ENCODE results near the gene GABPB2.
A peak's percentile ranks its signal among the peaks of the same experiment; 100 is the strongest.

The GABPB2 gene

GRCh38 chr1:151098126-151098525, 27.6 kb downstream of the GABPB2 start:
- no peak overlapping the region for H3K27ac ChIP-seq (ENCODE audit: low read length)
- H3K9me3 ChIP-seq (ENCODE audit: control insufficient read depth in 2 of 2, low read length in 2 of 2) = no peaks in the 10 kb centered on the region
- no peaks in the 10 kb centered on the region for H3K4me1 ChIP-seq (ENCODE audit: control insufficient read depth, insufficient read depth, low read length)
- H3K9ac ChIP-seq (ENCODE audit: low read length in 2 of 2) = no peak overlapping the region
- H3K36me3 ChIP-seq (ENCODE audit: control insufficient read depth in 2 of 2, insufficient read depth in 2 of 2, low read length in 2 of 2) = peaks cover 5 to 12% of the 10 kb centered on the region in 2 donors
- no peaks in the 10 kb centered on the region for H3K27me3 ChIP-seq (ENCODE audit: control insufficient read depth in 1 of 2, insufficient read depth in 2 of 2, low read length in 2 of 2)
- no peak overlapping the region for H3K4me3 ChIP-seq (ENCODE audit: low read length in 2 of 2)

DNA sequence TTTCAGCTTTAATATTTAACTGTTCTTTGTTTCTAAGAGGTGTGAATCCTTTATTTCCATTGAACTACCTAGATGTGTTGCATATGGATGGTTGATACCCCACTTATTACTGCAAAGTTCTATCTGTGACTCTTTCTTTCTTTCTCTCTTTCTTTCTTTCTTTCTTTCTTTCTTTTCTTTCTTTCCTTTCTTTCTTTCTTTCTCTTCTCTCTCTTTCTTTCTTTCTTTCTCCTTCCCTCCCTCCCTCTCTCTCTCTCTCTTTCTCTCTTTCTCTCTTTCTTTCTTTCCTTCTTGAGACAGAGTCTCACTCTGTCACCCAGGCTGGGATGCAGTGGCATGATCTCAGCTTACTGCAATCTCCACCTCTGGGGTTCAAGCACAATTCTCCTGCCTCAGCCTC, 34.1 kb downstream of the GABPB2 start:
- no peaks in the 10 kb centered on the region for H3K4me1 ChIP-seq (ENCODE audit: control insufficient read depth, insufficient read depth, low read length)
- H3K4me3 ChIP-seq (ENCODE audit: low read length in 2 of 2) = no peak overlapping the region
- no peaks in the 10 kb centered on the region for H3K27me3 ChIP-seq (ENCODE audit: control insufficient read depth in 1 of 2, insufficient read depth in 2 of 2, low read length in 2 of 2)
- H3K27ac ChIP-seq (ENCODE audit: low read length) = no peak overlapping the region
- no peak overlapping the region for H3K9ac ChIP-seq (ENCODE audit: low read length in 2 of 2)
- H3K36me3 ChIP-seq (ENCODE audit: control insufficient read depth in 2 of 2, insufficient read depth in 2 of 2, low read length in 2 of 2) = peaks cover 16 to 17% of the 10 kb centered on the region in 2 donors
- no peaks in the 10 kb centered on the region for H3K9me3 ChIP-seq (ENCODE audit: control insufficient read depth in 2 of 2, low read length in 2 of 2)

- no peak overlapping the region for H3K4me3 ChIP-seq (ENCODE audit: low read length in 2 of 2)
- H3K36me3 ChIP-seq (ENCODE audit: control insufficient read depth in 2 of 2, insufficient read depth in 2 of 2, low read length in 2 of 2) = peaks cover 16 to 23% of the 10 kb centered on the region in 2 donors
- H3K27me3 ChIP-seq (ENCODE audit: control insufficient read depth in 1 of 2, insufficient read depth in 2 of 2, low read length in 2 of 2) = no peaks in the 10 kb centered on the region
- H3K27ac ChIP-seq (ENCODE audit: low read length) = no peak overlapping the region
- H3K9me3 ChIP-seq (ENCODE audit: control insufficient read depth in 2 of 2, low read length in 2 of 2) = no peaks in the 10 kb centered on the region
- no peaks in the 10 kb centered on the region for H3K4me1 ChIP-seq (ENCODE audit: control insufficient read depth, insufficient read depth, low read length)
- no peak overlapping the region for H3K9ac ChIP-seq (ENCODE audit: low read length in 2 of 2)
Observed at GRCh38 chr1:151106894-151107293, 36.3 kb downstream of the GABPB2 start.

DNA sequence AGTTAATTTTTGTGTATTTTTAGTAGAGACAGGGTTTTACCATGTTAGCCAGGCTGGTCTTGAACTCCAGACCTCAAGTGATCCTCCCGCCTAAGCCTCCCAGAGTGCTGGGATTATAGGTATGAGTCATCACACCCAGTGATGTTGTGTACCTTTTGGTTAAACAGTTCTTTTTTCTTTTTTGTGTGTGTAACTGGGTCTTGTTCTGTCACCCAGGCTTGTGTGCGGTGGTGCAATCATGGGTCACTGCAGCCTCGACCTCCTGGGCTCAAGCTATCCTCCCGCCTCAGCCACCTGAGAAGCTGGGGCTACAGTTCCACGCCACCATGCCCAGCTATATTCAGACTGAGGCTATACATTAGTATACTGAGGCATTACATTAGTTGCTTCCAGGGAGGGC, 37.8 kb downstream of the GABPB2 start:
- no peaks in the 10 kb centered on the region for H3K27me3 ChIP-seq (ENCODE audit: control insufficient read depth in 1 of 2, insufficient read depth in 2 of 2, low read length in 2 of 2)
- peaks cover 15 to 23% of the 10 kb centered on the region in 2 donors for H3K36me3 ChIP-seq (ENCODE audit: control insufficient read depth in 2 of 2, insufficient read depth in 2 of 2, low read length in 2 of 2)
- H3K4me3 ChIP-seq (ENCODE audit: low read length in 2 of 2) = no peak overlapping the region
- H3K9ac ChIP-seq (ENCODE audit: low read length in 2 of 2) = no peak overlapping the region
- H3K27ac ChIP-seq (ENCODE audit: low read length) = no peak overlapping the region
- H3K4me1 ChIP-seq (ENCODE audit: control insufficient read depth, insufficient read depth, low read length) = no peaks in the 10 kb centered on the region
- H3K9me3 ChIP-seq (ENCODE audit: control insufficient read depth in 2 of 2, low read length in 2 of 2) = no peaks in the 10 kb centered on the region

DNA sequence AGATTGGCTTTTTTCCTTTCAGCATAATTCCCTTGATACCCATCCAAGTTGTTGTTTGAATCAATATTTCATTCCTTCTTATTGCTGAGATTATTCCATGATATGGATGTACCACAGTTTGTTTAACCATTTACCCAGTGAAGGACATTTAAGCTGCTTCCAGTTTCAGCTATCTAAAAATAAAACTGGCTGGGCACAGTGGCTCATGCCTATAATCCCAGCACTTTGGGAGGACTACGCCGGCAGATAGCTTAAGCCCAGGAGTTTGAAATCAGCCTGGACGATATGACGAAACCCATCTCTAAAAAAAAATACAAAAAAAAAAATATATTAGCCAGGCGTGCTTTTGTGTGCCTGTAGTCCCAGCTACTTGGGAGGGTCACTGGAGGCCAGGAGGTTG, 43.3 kb downstream of the GABPB2 start:
- Histone ChIP-seq H3K4me1 (ENCODE audit: control insufficient read depth, insufficient read depth, low read length) (no peaks in the 10 kb centered on the region), H3K9ac (ENCODE audit: low read length in 2 of 2) (no peak overlapping the region), H3K9me3 (ENCODE audit: control insufficient read depth in 2 of 2, low read length in 2 of 2) (no peaks in the 10 kb centered on the region), H3K4me3 (ENCODE audit: low read length in 2 of 2) (no peak overlapping the region), H3K27ac (ENCODE audit: low read length) (no peak overlapping the region), H3K27me3 (ENCODE audit: control insufficient read depth in 1 of 2, insufficient read depth in 2 of 2, low read length in 2 of 2) (no peaks in the 10 kb centered on the region), H3K36me3 (ENCODE audit: control insufficient read depth in 2 of 2, insufficient read depth in 2 of 2, low read length in 2 of 2) (peaks cover 7 to 20% of the 10 kb centered on the region in 2 donors)

- no peaks in the 10 kb centered on the region for H3K9me3 ChIP-seq (ENCODE audit: control insufficient read depth in 2 of 2, low read length in 2 of 2)
- H3K27me3 ChIP-seq (ENCODE audit: control insufficient read depth in 1 of 2, insufficient read depth in 2 of 2, low read length in 2 of 2) = no peaks in the 10 kb centered on the region
- H3K36me3 ChIP-seq (ENCODE audit: control insufficient read depth in 2 of 2, insufficient read depth in 2 of 2, low read length in 2 of 2) = peaks cover 10 to 11% of the 10 kb centered on the region in 2 donors
- no peak overlapping the region for H3K27ac ChIP-seq (ENCODE audit: low read length)
- no peaks in the 10 kb centered on the region for H3K4me1 ChIP-seq (ENCODE audit: control insufficient read depth, insufficient read depth, low read length)
- no peak overlapping the region for H3K9ac ChIP-seq (ENCODE audit: low read length in 2 of 2)
- no peak overlapping the region for H3K4me3 ChIP-seq (ENCODE audit: low read length in 2 of 2)
Observed at GRCh38 chr1:151124763-151125403, 54.3 kb downstream of the GABPB2 start.

DNA sequence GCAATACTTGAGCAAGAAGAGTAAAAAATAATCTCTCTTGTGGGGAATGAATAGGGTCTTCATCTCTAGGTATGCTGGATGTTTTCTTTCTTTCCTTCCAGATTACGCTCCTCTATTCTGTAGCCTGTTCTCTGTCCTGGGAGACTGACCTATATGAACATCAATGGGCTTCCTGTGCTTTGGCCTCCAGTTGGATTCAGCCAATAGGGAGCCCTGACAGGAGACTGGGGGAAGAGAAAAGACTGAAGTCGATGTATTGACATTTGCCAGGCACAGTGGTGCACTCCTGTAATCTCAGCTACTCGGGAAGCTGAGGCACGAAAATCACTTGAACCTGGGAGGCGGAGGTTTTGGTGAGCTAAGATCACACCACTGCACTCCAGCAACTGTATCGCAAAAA, 58.2 kb downstream of the GABPB2 start:
- H3K36me3 ChIP-seq (ENCODE audit: control insufficient read depth in 2 of 2, insufficient read depth in 2 of 2, low read length in 2 of 2) = peaks cover 0 to 4% of the 10 kb centered on the region in 2 donors
- H3K4me3 ChIP-seq (ENCODE audit: low read length in 2 of 2) = no peak overlapping the region
- no peaks in the 10 kb centered on the region for H3K9me3 ChIP-seq (ENCODE audit: control insufficient read depth in 2 of 2, low read length in 2 of 2)
- no peaks in the 10 kb centered on the region for H3K27me3 ChIP-seq (ENCODE audit: control insufficient read depth in 1 of 2, insufficient read depth in 2 of 2, low read length in 2 of 2)
- no peak overlapping the region for H3K9ac ChIP-seq (ENCODE audit: low read length in 2 of 2)
- no peak overlapping the region for H3K27ac ChIP-seq (ENCODE audit: low read length)
- H3K4me1 ChIP-seq (ENCODE audit: control insufficient read depth, insufficient read depth, low read length) = peaks cover 15% of the 10 kb centered on the region

- H3K27me3 ChIP-seq (ENCODE audit: control insufficient read depth in 1 of 2, insufficient read depth in 2 of 2, low read length in 2 of 2) = no peaks in the 10 kb centered on the region
- no peaks in the 10 kb centered on the region for H3K9me3 ChIP-seq (ENCODE audit: control insufficient read depth in 2 of 2, low read length in 2 of 2)
- H3K9ac ChIP-seq (ENCODE audit: low read length in 2 of 2) = peak overlapping the region; percentile 62 to 80
- peaks cover 10 to 12% of the 10 kb centered on the region in 2 donors for H3K36me3 ChIP-seq (ENCODE audit: control insufficient read depth in 2 of 2, insufficient read depth in 2 of 2, low read length in 2 of 2)
- peak overlapping the region; percentile 77 for H3K27ac ChIP-seq (ENCODE audit: low read length)
- peak overlapping the region; percentile 73 to 78 for H3K4me3 ChIP-seq (ENCODE audit: low read length in 2 of 2)
- peaks cover 15% of the 10 kb centered on the region for H3K4me1 ChIP-seq (ENCODE audit: control insufficient read depth, insufficient read depth, low read length)
Observed at GRCh38 chr1:151130987-151131586, 60.5 kb downstream of the GABPB2 start.

DNA sequence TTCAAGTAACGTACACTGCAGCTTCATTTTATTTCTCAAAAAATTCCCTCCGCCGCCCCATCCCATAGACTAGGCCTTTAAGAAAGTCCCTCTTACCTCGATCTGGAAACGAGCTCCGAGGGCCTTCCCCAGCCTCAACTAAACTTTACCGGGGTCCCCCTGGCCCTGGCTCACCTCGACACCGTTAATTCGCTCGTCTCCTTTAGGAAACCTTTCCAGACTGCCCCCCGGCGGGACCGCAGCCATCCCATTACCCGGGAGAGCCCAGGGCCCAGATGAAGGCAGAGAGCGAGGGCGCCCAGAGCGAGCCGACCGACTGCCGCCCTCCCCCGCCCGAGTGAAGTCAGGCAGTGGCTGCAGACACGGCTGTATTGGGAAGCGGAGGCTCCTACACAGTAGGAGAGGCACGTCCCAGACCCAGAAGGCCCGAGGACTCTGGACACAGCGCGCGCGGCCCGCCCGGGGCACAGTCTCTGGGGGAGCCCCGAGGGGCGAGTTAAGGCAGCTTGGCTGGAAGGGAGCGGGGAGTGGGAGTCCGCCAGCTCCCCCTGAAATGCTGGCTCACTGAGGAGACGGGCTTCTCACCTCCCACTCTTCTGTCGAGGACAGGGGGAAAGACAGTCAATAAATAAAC, 61.3 kb downstream of the GABPB2 start:
- H3K4me1 ChIP-seq (ENCODE audit: control insufficient read depth, insufficient read depth, low read length) = peaks cover 15% of the 10 kb centered on the region
- H3K9me3 ChIP-seq (ENCODE audit: control insufficient read depth in 2 of 2, low read length in 2 of 2) = no peaks in the 10 kb centered on the region
- H3K36me3 ChIP-seq (ENCODE audit: control insufficient read depth in 2 of 2, insufficient read depth in 2 of 2, low read length in 2 of 2) = peaks cover 16 to 17% of the 10 kb centered on the region in 2 donors
- peak overlapping the region; percentile 73 to 78 for H3K4me3 ChIP-seq (ENCODE audit: low read length in 2 of 2)
- H3K27me3 ChIP-seq (ENCODE audit: control insufficient read depth in 1 of 2, insufficient read depth in 2 of 2, low read length in 2 of 2) = no peaks in the 10 kb centered on the region
- H3K27ac ChIP-seq (ENCODE audit: low read length) = peak overlapping the region; percentile 77
- H3K9ac ChIP-seq (ENCODE audit: low read length in 2 of 2) = peak overlapping the region; percentile 62 to 69

DNA sequence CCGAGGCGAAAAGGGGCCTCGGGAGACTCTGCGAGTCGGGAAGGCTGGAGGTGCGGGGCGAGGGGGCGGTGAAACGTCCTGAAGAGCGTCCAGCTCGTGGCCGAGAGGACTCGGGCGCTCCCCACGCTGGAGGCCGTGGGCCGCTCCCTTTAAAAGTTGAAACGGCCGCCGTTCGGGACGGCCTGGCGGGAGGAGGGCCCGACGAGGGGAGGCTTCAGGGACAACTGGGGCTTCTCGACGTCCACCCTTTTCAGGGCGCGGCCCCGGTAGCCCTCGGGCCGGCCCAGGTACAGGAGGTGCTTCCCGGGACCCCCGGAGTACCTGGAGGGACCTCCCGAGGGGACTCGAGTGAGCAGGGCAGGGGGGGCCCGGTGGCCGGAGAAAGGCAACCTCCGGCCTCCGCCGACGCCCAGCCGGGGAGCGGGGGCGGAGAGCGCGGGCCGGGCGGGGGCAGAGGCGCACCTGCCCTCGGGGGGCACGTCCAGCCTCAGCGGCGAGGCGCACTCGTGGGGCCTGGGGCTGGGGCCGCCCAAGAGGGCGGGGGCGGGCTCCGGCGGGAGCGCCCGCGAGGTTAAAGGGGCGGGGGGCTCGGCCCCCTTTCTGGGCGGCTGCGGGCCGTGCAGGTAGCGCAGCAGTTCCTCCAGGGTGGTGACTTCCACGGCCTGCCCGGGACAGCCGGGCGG, 61.9 kb downstream of the GABPB2 start:
- no peaks in the 10 kb centered on the region for H3K9me3 ChIP-seq (ENCODE audit: control insufficient read depth in 2 of 2, low read length in 2 of 2)
- H3K4me3 ChIP-seq (ENCODE audit: low read length in 2 of 2) = peak overlapping the region; percentile 73 to 78
- H3K4me1 ChIP-seq (ENCODE audit: control insufficient read depth, insufficient read depth, low read length) = peaks cover 15% of the 10 kb centered on the region
- H3K9ac ChIP-seq (ENCODE audit: low read length in 2 of 2) = peak overlapping the region; percentile 47 to 62
- peak overlapping the region; percentile 77 for H3K27ac ChIP-seq (ENCODE audit: low read length)
- peaks cover 17% of the 10 kb centered on the region in 2 donors for H3K36me3 ChIP-seq (ENCODE audit: control insufficient read depth in 2 of 2, insufficient read depth in 2 of 2, low read length in 2 of 2)
- no peaks in the 10 kb centered on the region for H3K27me3 ChIP-seq (ENCODE audit: control insufficient read depth in 1 of 2, insufficient read depth in 2 of 2, low read length in 2 of 2)

All from stomach smooth muscle (tissue), 2 donors.